ENCODE results near the gene ZNF688. TPM values are rescaled to one million over a fixed set of nuclear protein-coding genes. Genes with fewer than 3 reads are reported as not detected.
A peak's percentile ranks its signal among the peaks of the same experiment; 100 is the strongest.

ZNF688 gene
- total and polyA plus RNA-seq, 9 of the 15 experiments (the other 6 are each of a cell fraction or from before 2014, with no cell fraction given): 0.48 to 12.9 (median 4.5) TPM

- TF ChIP-seq CUX1 (CRISPR knock-in tag; IDR thresholded peaks at IDR 0.05): peak; percentile 58; the same call in 1 of the 2 replicates
- peak; percentile 82 for TF ChIP-seq GABPA (tag; conservative IDR thresholded peaks at IDR 0.05; ENCODE audit: low read depth)
- peak; percentile 20 to 44 (median 29); a peak in 3 of 6 replicates for TF ChIP-seq CTCF (IDR thresholded peaks at IDR 0.05 in 2 of 3, conservative IDR thresholded peaks at IDR 0.05 in 1 of 3; ENCODE audit: insufficient read depth in 2 of 3, low read depth in 1 of 3, low read length in 3 of 3)
- no peak for TF ChIP-seq ETV6 (IDR thresholded peaks at IDR 0.05; ENCODE audit: borderline replicate concordance in 1 of 2, low read depth in 2 of 2, low read length in 1 of 2)
- TF ChIP-seq ETV6 (CRISPR knock-in tag; IDR thresholded peaks at IDR 0.05; ENCODE audit: borderline replicate concordance): peak; percentile 94; the same call in 1 of the 2 replicates
- TF ChIP-seq ZNF644 (tag; IDR thresholded peaks at IDR 0.05; ENCODE audit: low read depth): peak; percentile 65; the same call in 1 of the 2 replicates
- peak; percentile 31; the same call in 1 of the 2 replicates for TF ChIP-seq BHLHE40 (IDR thresholded peaks at IDR 0.05; ENCODE audit: low read length)
- TF ChIP-seq NCOA6 (IDR thresholded peaks at IDR 0.05): no peak
- TF ChIP-seq ZFP30 (CRISPR knock-in tag; IDR thresholded peaks at IDR 0.05; ENCODE audit: borderline replicate concordance): no peak
- peak; percentile 97 for TF ChIP-seq E2F4 (CRISPR knock-in tag; IDR thresholded peaks at IDR 0.05; ENCODE audit: low read depth)
- no peak for TF ChIP-seq ILK (tag; IDR thresholded peaks at IDR 0.05; ENCODE audit: borderline replicate concordance, low read depth)
- TF ChIP-seq CHCHD3 (CRISPR knock-in tag; IDR thresholded peaks at IDR 0.05): 0 out of 2 replicates have a peak, but pooled peaks have one; percentile 13
- TF ChIP-seq CREB1 (IDR thresholded peaks at IDR 0.05): peak; percentile 56
- peak; percentile 78; the same call in 1 of the 2 replicates for TF ChIP-seq CREB1 (CRISPR knock-in tag; IDR thresholded peaks at IDR 0.05)
- no peak for TF ChIP-seq SIN3B (IDR thresholded peaks at IDR 0.05; ENCODE audit: low read depth)
- TF ChIP-seq JUN (IDR thresholded peaks at IDR 0.05; ENCODE audit: borderline replicate concordance, low read depth, low read length): peak; percentile 78
- peak; percentile 10; the same call in 1 of the 2 replicates for TF ChIP-seq JUN (CRISPR knock-in tag; IDR thresholded peaks at IDR 0.05; ENCODE audit: borderline replicate concordance)
- no peak for TF ChIP-seq FOXA1 (IDR thresholded peaks at IDR 0.05; ENCODE audit: borderline replicate concordance)
- TF ChIP-seq MAFF (IDR thresholded peaks at IDR 0.05; ENCODE audit: low read length): no peak; the same call in 1 of the 2 replicates
Observed at GRCh38 chr16:30585400-30586191, 14.1 kb upstream of the ZNF688 start, which contains the start of gene ZNF785 (continued).
